Tibial nerve (tissue), 4 donors: ENCODE results near the gene BLVRA.

Source experiments
- EP300 ChIP-seq, 2 donors: sonication (generic); formaldehyde crosslinking; IDR thresholded peaks; one replicate each; pipeline ENCODE4 v1.6.1; 2017; ENCODE audit warnings: antibody characterized with exemption in 2 of 2, mild to moderate bottlenecking in 1 of 2
- POLR2A ChIP-seq, 2 donors: fragments of 450-650 bp; IDR thresholded peaks; one replicate each; pipeline ENCODE4 v1.6.1; 2017; ENCODE audit warnings: antibody characterized with exemption in 2 of 2, mild to moderate bottlenecking in 2 of 2, moderate library complexity in 2 of 2
- TF ChIP-seq, protein P1 (sequence below), 5 experiments: fragments of 200-600 bp in 3 of 5; fragments of 450-650 bp in 2 of 5; sonication (generic) in 3 of 5; IDR thresholded peaks; one replicate each; pipeline ENCODE4 v1.5.1; 2016 to 2019; ENCODE audit warnings: antibody characterized with exemption in 5 of 5, mild to moderate bottlenecking in 3 of 5, moderate library complexity in 2 of 5

DNA sequence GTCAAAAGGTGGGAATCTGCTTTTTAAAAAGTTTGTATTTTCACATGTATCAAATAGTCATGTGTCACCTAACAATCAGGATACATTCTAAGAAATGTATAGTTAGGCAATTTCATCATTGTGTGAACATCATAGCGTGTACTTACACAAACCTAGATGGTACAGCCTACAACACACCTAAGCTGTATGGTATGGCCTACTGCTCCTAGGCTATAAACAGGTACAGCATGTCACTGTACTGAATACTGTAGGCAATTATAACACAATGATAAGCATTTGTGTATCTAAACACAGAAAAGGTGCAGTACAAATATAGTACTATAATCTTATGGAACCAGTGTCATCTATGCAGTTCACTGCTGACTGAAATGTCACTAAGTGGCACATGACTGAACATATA lies 47.0 kb upstream of the BLVRA start:
- no peak for TF ChIP-seq EP300 (IDR thresholded peaks at IDR 0.05)
- TF ChIP-seq, protein P1, sequence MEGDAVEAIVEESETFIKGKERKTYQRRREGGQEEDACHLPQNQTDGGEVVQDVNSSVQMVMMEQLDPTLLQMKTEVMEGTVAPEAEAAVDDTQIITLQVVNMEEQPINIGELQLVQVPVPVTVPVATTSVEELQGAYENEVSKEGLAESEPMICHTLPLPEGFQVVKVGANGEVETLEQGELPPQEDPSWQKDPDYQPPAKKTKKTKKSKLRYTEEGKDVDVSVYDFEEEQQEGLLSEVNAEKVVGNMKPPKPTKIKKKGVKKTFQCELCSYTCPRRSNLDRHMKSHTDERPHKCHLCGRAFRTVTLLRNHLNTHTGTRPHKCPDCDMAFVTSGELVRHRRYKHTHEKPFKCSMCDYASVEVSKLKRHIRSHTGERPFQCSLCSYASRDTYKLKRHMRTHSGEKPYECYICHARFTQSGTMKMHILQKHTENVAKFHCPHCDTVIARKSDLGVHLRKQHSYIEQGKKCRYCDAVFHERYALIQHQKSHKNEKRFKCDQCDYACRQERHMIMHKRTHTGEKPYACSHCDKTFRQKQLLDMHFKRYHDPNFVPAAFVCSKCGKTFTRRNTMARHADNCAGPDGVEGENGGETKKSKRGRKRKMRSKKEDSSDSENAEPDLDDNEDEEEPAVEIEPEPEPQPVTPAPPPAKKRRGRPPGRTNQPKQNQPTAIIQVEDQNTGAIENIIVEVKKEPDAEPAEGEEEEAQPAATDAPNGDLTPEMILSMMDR (IDR thresholded peaks at IDR 0.05) = no peak
- no peak for TF ChIP-seq POLR2A (IDR thresholded peaks at IDR 0.05)
